GM06990 (cell line): ENCODE measurements around the gene KMT2C.

Experiments
- DNase-seq: peaks from one replicate; pipeline ENCODE4 v3.0.0-alpha.2; 2011; ENCODE audit not compliant: insufficient read length; ENCODE audit errors: extremely low read depth
- H3K27me3 ChIP-seq: replicated peaks from 2 replicates; pipeline ENCODE4 v1.6.0; 2011; ENCODE audit warnings: low read length; ENCODE audit not compliant: control insufficient read depth, insufficient read depth
- H3K36me3 ChIP-seq: 2 replicates; pipeline ENCODE4 v1.5.1; 2011; ENCODE audit warnings: low read length; ENCODE audit not compliant: control insufficient read depth, insufficient read depth
- H3K4me3 ChIP-seq: replicated peaks from 2 replicates; pipeline ENCODE4 v1.5.1; 2011; ENCODE audit warnings: low read depth, mild to moderate bottlenecking, control low read depth, low read length
- CTCF ChIP-seq: IDR thresholded peaks from 2 replicates; pipeline ENCODE4 v1.5.1; 2011; ENCODE audit warnings: low read length, control low read depth, mild to moderate bottlenecking, inconsistent platforms; ENCODE audit not compliant: insufficient read depth, poor library complexity, severe bottlenecking

Gene KMT2C

GRCh38 chr7:152115021-152115718 lies 320.6 kb downstream of the KMT2C start:
- H3K36me3 ChIP-seq: peaks cover 18% of the 10 kb centered on the region
- DNase-seq: no peak
- H3K4me3 ChIP-seq: no peak overlapping the region
- TF ChIP-seq CTCF: no peak
- H3K27me3 ChIP-seq: no peaks in the 10 kb centered on the region

GRCh38 chr7:152112829-152113228 lies 323.0 kb downstream of the KMT2C start:
- no peak overlapping the region for H3K4me3 ChIP-seq
- TF ChIP-seq CTCF: no peak
- H3K27me3 ChIP-seq: no peaks in the 10 kb centered on the region
- DNase-seq: no peak
- H3K36me3 ChIP-seq: peaks cover 7% of the 10 kb centered on the region

- no peak for DNase-seq
- Histone ChIP-seq H3K36me3 (no peaks in the 10 kb centered on the region; the same call in 1 of the 2 replicates), H3K27me3 (no peaks in the 10 kb centered on the region), H3K4me3 (no peak overlapping the region)
- TF ChIP-seq CTCF: no peak
Measured at GRCh38 chr7:152108359-152108758, 327.4 kb downstream of the KMT2C start.

- no peak for TF ChIP-seq CTCF
- H3K36me3 ChIP-seq: no peaks in the 10 kb centered on the region; the same call in 1 of the 2 replicates
Measured at GRCh38 chr7:152107945-152108344, 327.9 kb downstream of the KMT2C start.

GRCh38 chr7:152106990-152107389 lies 328.8 kb downstream of the KMT2C start:
- Histone ChIP-seq H3K4me3 (no peak overlapping the region), H3K36me3 (no peaks in the 10 kb centered on the region; the same call in 1 of the 2 replicates), H3K27me3 (no peaks in the 10 kb centered on the region)
- TF ChIP-seq CTCF: no peak
- no peak for DNase-seq

More at GRCh38 chr7:152107945-152108344, 327.9 kb downstream of the KMT2C start:
- DNase-seq: no peak
- H3K4me3 ChIP-seq: no peak overlapping the region
- no peaks in the 10 kb centered on the region for H3K27me3 ChIP-seq

- no peak for DNase-seq
- Histone ChIP-seq H3K4me3 (no peak overlapping the region), H3K27me3 (no peaks in the 10 kb centered on the region), H3K36me3 (no peaks in the 10 kb centered on the region; the same call in 1 of the 2 replicates)
- no peak for TF ChIP-seq CTCF
Measured at GRCh38 chr7:152105205-152105604, 330.6 kb downstream of the KMT2C start.
